Hepatocyte (in vitro differentiated cells): ENCODE results near the gene RAPGEF5. TPM values are rescaled to one million over a fixed set of nuclear protein-coding genes. Genes with fewer than 3 reads are reported as not detected.

Experiments
- DNase-seq: peaks from one replicate; pipeline ENCODE4 v3.0.0-alpha.2; 2016; ENCODE audit warnings: low spot score
- H2AFZ ChIP-seq: fragments of 200-600 bp; sonication (generic); 2 replicates; pipeline ENCODE4 v1.6.0; 2016; ENCODE audit warnings: antibody characterized with exemption, mild to moderate bottlenecking
- H3K27ac ChIP-seq: fragments of 200-600 bp; sonication (generic); 2 replicates; pipeline ENCODE4 v1.5.1; 2016; ENCODE audit warnings: mild to moderate bottlenecking
- H3K27me3 ChIP-seq: fragments of 200-600 bp; sonication (generic); 2 replicates; pipeline ENCODE4 v1.6.1; 2016
- H3K36me3 ChIP-seq: fragments of 200-600 bp; sonication (generic); replicated peaks from 2 replicates; pipeline ENCODE4 v1.5.1; 2016; ENCODE audit warnings: low read depth; ENCODE audit not compliant: insufficient read depth
- H3K4me1 ChIP-seq: fragments of 200-600 bp; sonication (generic); 2 replicates; pipeline ENCODE4 v1.5.1; 2016; ENCODE audit warnings: mild to moderate bottlenecking, moderate library complexity; ENCODE audit not compliant: insufficient read depth
- H3K4me2 ChIP-seq: fragments of 200-600 bp; sonication (generic); 2 replicates; pipeline ENCODE4 v1.6.0; 2016
- H3K4me3 ChIP-seq: fragments of 200-600 bp; sonication (generic); 2 replicates; pipeline ENCODE4 v1.5.1; 2016; ENCODE audit warnings: mild to moderate bottlenecking
- H3K79me2 ChIP-seq: fragments of 200-600 bp; sonication (generic); 2 replicates; pipeline ENCODE4 v1.6.0; 2017; ENCODE audit warnings: mild to moderate bottlenecking
- H3K9me2 ChIP-seq: fragments of 200-600 bp; sonication (generic); replicated peaks from 2 replicates; pipeline ENCODE4 v1.6.0; 2017; ENCODE audit warnings: mild to moderate bottlenecking; ENCODE audit not compliant: insufficient read depth
- H3K9me3 ChIP-seq: fragments of 200-600 bp; sonication (generic); 2 replicates; pipeline ENCODE4 v1.5.1; 2016; ENCODE audit warnings: low read depth, mild to moderate bottlenecking
- H4K20me1 ChIP-seq: fragments of 200-600 bp; sonication (generic); 2 replicates; pipeline ENCODE4 v1.6.0; 2016; ENCODE audit warnings: mild to moderate bottlenecking; ENCODE audit not compliant: insufficient read depth, poor library complexity, severe bottlenecking
- CTCF ChIP-seq: fragments of 200-600 bp; sonication (generic); IDR thresholded peaks from 2 replicates; pipeline ENCODE4 v1.5.1; 2016; ENCODE audit warnings: antibody characterized with exemption, mild to moderate bottlenecking; ENCODE audit not compliant: poor library complexity
- EZH2 ChIP-seq: fragments of 200-600 bp; sonication (generic); IDR thresholded peaks from 2 replicates; pipeline ENCODE4 v1.6.1; 2016; ENCODE audit warnings: antibody characterized with exemption, mild to moderate bottlenecking, borderline replicate concordance
- EZH2phosphoT487 ChIP-seq: fragments of 200-600 bp; sonication (generic); IDR thresholded peaks from one replicate; pipeline ENCODE4 v1.6.1; 2018; ENCODE audit warnings: antibody characterized with exemption, mild to moderate bottlenecking, low read depth, moderate library complexity; ENCODE audit not compliant: unreplicated experiment, severe bottlenecking
- WGBS: methylation state at CpG from one replicate; pipeline ENCODE4 v1.1.6; 2016; ENCODE audit warnings: low lambda C conversion rate; ENCODE audit errors: missing lambda C conversion rate; 5-methylcytosine and 5-hydroxymethylcytosine counted together
- polyA plus RNA-seq: library from polyadenylated mRNA; unstranded; fragments of >200 nt; fragmentation: Nextera tagmentation; extraction: Ambion mirVana; gene quantifications from 2 replicates; pipeline ENCODE4 v1.2.1, GENCODE V29; 2016
- total RNA-seq: library from RNA; depleted of rRNA; stranded (reverse); fragments of >200 nt; gene quantifications from 2 replicates; pipeline ENCODE4 v1.2.3, GENCODE V29; 2014

RAPGEF5 gene
- total and polyA plus RNA-seq, 2 experiments from 2014 or later: 5.2 to 14.5 TPM

- Histone ChIP-seq H3K9me3 (no peaks in the 10 kb centered on the region), H3K27ac (no peak overlapping the region), H2AFZ (no peak overlapping the region), H3K4me1 (no peaks in the 10 kb centered on the region), H4K20me1 (no peaks in the 10 kb centered on the region), H3K4me2 (no peak overlapping the region), H3K79me2 (no peaks in the 10 kb centered on the region), H3K27me3 (no peaks in the 10 kb centered on the region), H3K4me3 (no peak overlapping the region), H3K9me2 (no peaks in the 10 kb centered on the region), H3K36me3 (no peaks in the 10 kb centered on the region)
- WGBS: 93% methylated on average over 3 of the region's 3 CpGs
- no peak for DNase-seq
- TF ChIP-seq CTCF (no peak), EZH2 (no peak), EZH2phosphoT487 (no peak)
Observed at GRCh38 chr7:22141355-22141754, 215.6 kb downstream of the RAPGEF5 start.

DNA sequence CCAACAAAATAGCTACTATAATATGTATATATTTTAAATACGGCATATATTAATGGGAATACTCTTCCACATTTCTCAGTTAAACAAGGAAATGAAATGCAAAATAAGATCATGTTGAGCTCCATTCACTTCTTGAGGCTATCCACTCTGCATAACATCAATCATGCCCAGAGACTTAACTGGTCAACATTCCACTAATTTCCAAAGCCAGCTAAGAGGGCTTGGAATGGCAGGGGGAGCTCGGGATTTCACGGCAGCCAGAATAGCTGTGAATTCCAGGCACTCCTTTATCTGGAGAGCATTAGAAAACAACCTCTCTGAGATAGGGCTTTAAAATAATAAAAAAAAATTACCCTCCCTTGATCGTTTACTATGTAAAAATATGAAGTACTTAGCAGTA lies 216.4 kb downstream of the RAPGEF5 start:
- H3K27me3 ChIP-seq: no peaks in the 10 kb centered on the region
- no peak overlapping the region for H2AFZ ChIP-seq
- H3K4me3 ChIP-seq: no peak overlapping the region
- H3K79me2 ChIP-seq: no peaks in the 10 kb centered on the region
- no peak for DNase-seq
- TF ChIP-seq CTCF: no peak
- TF ChIP-seq EZH2: no peak
- no peak for TF ChIP-seq EZH2phosphoT487
- no peak overlapping the region for H3K4me2 ChIP-seq
- H3K27ac ChIP-seq: no peak overlapping the region
- no peaks in the 10 kb centered on the region for H3K9me3 ChIP-seq
- H3K36me3 ChIP-seq: no peaks in the 10 kb centered on the region
- H4K20me1 ChIP-seq: no peaks in the 10 kb centered on the region
- no peaks in the 10 kb centered on the region for H3K4me1 ChIP-seq
- H3K9me2 ChIP-seq: no peaks in the 10 kb centered on the region
- WGBS: 41% methylated on average over 4 of the region's 4 CpGs

- H3K36me3 ChIP-seq: no peaks in the 10 kb centered on the region
- H3K4me3 ChIP-seq: no peak overlapping the region
- H3K4me1 ChIP-seq: no peaks in the 10 kb centered on the region
- WGBS: 94% methylated on average over 5 of the region's 5 CpGs
- no peaks in the 10 kb centered on the region for H4K20me1 ChIP-seq
- DNase-seq: no peak
- TF ChIP-seq EZH2 (no peak), CTCF (no peak), EZH2phosphoT487 (no peak)
- H3K9me2 ChIP-seq: no peaks in the 10 kb centered on the region
- no peaks in the 10 kb centered on the region for H3K79me2 ChIP-seq
- no peak overlapping the region for H3K4me2 ChIP-seq
- no peaks in the 10 kb centered on the region for H3K27me3 ChIP-seq
- H3K9me3 ChIP-seq: no peaks in the 10 kb centered on the region
- H2AFZ ChIP-seq: no peak overlapping the region
- H3K27ac ChIP-seq: no peak overlapping the region
Observed at GRCh38 chr7:22138886-22139285, 218.1 kb downstream of the RAPGEF5 start.

GRCh38 chr7:22138106-22138505 lies 218.8 kb downstream of the RAPGEF5 start:
- Histone ChIP-seq H4K20me1 (no peaks in the 10 kb centered on the region), H3K9me2 (no peaks in the 10 kb centered on the region), H3K9me3 (no peaks in the 10 kb centered on the region), H3K27me3 (no peaks in the 10 kb centered on the region), H3K4me2 (no peak overlapping the region), H3K79me2 (no peaks in the 10 kb centered on the region), H3K27ac (no peak overlapping the region), H3K4me1 (no peaks in the 10 kb centered on the region), H2AFZ (no peak overlapping the region), H3K36me3 (no peaks in the 10 kb centered on the region), H3K4me3 (no peak overlapping the region)
- 92% methylated on average over 5 of the region's 5 CpGs for WGBS
- TF ChIP-seq EZH2 (no peak), EZH2phosphoT487 (no peak), CTCF (no peak)
- DNase-seq: no peak
